Stimulated activated CD4-positive, alpha-beta T cell treated with anti-CD3 and anti-CD28 coated beads, TNF-alpha, amount 100 ng/mL, for 1 hour (primary cell): ENCODE results near the gene XRCC3.

Experiments
- DNase-seq, 3 donors: peaks; one replicate each; pipeline ENCODE4 v3.0.0-alpha.2; 2020; ENCODE audit warnings: low read depth in 3 of 3, low spot score in 1 of 3

XRCC3 gene

GRCh38 chr14:103715052-103716000, at the start of gene XRCC3, which contains the start of gene ZFYVE21:
Gene XRCC3, minus strand, starts transcription at chr14:103715451. Its CDS starts 4,364 bp downstream, at chr14:103711087.
Gene ZFYVE21, plus strand, starts transcription at chr14:103715810. Its CDS starts 32 bp downstream, at chr14:103715842.
- DNase-seq = peak; percentile 98 to 100 (median 98)

- no peak for DNase-seq
These were observed 48.7 kb upstream of the XRCC3 start for GRCh38 chr14:103763730-103764488.

- no peak for DNase-seq
These were observed 47.3 kb upstream of the XRCC3 start for GRCh38 chr14:103762541-103762940.

- DNase-seq = no peak
These were observed 46.8 kb upstream of the XRCC3 start for GRCh38 chr14:103762036-103762435.

- no peak for DNase-seq
These were observed 43.0 kb upstream of the XRCC3 start for GRCh38 chr14:103758059-103758776.

- DNase-seq = no peak
These were observed 39.8 kb upstream of the XRCC3 start for GRCh38 chr14:103755060-103755459.

- no peak for DNase-seq
These were observed 38.5 kb upstream of the XRCC3 start for GRCh38 chr14:103753774-103754173.

- DNase-seq = no peak
These were observed 34.6 kb upstream of the XRCC3 start for GRCh38 chr14:103749860-103750259.

GRCh38 chr14:103749452-103749851, 34.2 kb upstream of the XRCC3 start:
- DNase-seq = no peak

GRCh38 chr14:103748534-103748857, 33.2 kb upstream of the XRCC3 start:
- peak; percentile 3 to 10 (median 9) for DNase-seq

- DNase-seq = no peak
These were observed 31.4 kb upstream of the XRCC3 start for GRCh38 chr14:103746701-103747100.

- DNase-seq = no peak
These were observed 30.2 kb upstream of the XRCC3 start for GRCh38 chr14:103745424-103745823.

- DNase-seq = no peak
These were observed 29.6 kb upstream of the XRCC3 start for GRCh38 chr14:103744621-103745395.

- no peak for DNase-seq
These were observed 28.4 kb upstream of the XRCC3 start for GRCh38 chr14:103743691-103744090.

GRCh38 chr14:103742499-103743255, 27.4 kb upstream of the XRCC3 start:
- no peak for DNase-seq

GRCh38 chr14:103741876-103742275, 26.6 kb upstream of the XRCC3 start:
- no peak for DNase-seq

- no peak for DNase-seq
These were observed 25.9 kb upstream of the XRCC3 start for GRCh38 chr14:103740991-103741689.

- no peak for DNase-seq
These were observed 24.7 kb upstream of the XRCC3 start for GRCh38 chr14:103739793-103740501.

- no peak for DNase-seq
These were observed 24.2 kb upstream of the XRCC3 start for GRCh38 chr14:103739466-103739792.
